Activated CD8-positive, alpha-beta memory T cell treated with anti-CD3 and anti-CD28 coated beads for 4 hours (primary cell): ENCODE results near the gene PLEKHA5.
"Not testable (repeated sequence)": the region's sequence is repeated elsewhere in the genome, so short reads cannot be mapped to it uniquely, and the experiment has no call there.

Source experiments
- DNase-seq, 2 donors: peaks; one replicate each; pipeline ENCODE4 v3.0.0-alpha.2; 2020; ENCODE audit warnings: low read depth in 2 of 2

PLEKHA5 gene

GRCh38 chr12:19129486-19130223 lies at the start of gene PLEKHA5:
TSS of gene PLEKHA5 (plus strand) at chr12:19129733. CDS start at chr12:19129800, 67 bp downstream.
- DNase-seq: no peak

DNA sequence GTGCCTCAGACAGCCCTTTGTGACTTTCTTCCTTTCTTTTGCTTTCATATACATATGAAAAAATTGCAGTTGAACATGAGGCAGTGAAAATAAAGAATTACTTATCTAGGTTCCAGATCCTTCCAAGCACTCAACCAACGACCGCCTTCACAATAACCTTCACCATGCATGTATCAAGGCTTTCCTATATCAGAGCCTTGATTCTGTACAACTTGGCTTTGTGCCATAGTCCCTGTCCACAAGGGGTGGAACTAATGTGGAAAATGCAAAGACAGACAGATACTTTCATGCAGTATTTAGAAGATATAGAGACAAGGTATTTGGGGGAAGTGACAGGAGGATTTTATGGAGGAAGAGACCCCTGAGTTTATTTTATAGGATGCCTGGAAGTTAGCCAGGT lies 48.6 kb upstream of the PLEKHA5 start:
- DNase-seq: no peak

DNA sequence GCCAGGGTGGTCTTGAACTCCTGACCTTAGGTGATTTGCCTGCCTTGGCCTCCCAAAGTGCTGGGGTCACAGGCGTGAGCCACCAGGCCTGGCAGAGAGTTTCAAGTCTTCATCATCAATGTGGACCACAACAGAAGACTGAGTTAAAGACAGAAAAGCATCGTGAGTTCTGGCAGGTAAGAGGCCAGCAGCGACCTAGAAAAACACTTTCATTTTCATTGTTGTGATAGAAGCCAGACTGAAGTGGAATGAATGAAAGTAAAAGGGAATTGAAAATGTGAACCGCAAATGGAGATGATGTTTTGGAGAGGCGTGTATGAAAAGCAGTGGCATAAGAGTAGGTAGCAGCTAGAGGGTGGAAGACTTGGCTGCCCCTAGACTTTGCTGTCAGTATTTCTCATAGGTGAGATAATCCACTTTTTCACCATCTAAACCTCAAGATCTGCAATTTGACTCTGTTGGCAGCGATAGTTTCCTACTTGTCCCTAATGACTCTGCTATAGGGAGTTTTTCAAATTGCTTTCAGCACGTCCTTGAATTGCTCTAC lies 47.1 kb upstream of the PLEKHA5 start:
- no peak for DNase-seq

GRCh38 chr12:19084547-19084946 lies 45.0 kb upstream of the PLEKHA5 start:
- no peak for DNase-seq

GRCh38 chr12:19085090-19085489 lies 44.4 kb upstream of the PLEKHA5 start:
- no peak for DNase-seq

GRCh38 chr12:19088606-19089005 lies 40.9 kb upstream of the PLEKHA5 start:
- DNase-seq: no peak

DNA sequence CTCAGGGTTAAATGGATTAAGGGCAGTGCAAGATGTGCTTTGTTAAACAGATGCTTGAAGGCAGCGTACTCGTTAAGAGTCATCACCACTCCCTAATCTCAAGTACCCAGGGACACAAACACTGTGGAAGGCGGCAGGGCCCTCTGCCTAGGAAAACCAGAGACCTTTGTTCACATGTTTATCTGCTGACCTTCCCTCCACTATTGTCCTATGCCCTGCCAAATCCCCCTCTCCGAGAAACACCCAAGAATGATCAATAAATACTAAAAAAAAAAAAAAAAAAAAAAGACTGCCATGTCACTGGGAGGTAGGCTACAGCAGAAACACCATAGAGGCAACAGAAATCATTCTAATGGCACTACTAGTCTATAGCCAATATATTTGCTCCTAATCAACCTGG lies 37.1 kb upstream of the PLEKHA5 start:
- not testable (repeated sequence) for DNase-seq

GRCh38 chr12:19093218-19093617 lies 36.3 kb upstream of the PLEKHA5 start:
- DNase-seq: no peak

DNA sequence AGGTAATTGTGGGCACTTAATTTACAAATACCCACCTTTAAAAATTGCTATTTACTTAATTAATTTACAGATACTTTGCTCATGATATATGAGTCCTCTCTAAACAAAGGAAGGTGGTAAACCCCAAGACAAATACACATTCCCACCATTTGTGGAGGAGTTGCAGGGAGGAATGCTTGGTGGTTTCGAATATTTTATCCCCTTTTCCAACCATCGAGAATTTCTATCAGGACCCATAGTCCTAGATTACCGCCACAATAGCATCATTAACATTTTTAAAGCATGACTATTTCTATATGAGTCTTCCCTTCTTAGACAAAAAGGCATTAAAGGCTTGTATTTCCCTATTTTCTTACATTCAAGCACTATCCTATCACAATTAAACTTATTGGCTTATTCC lies 34.2 kb upstream of the PLEKHA5 start:
- no peak for DNase-seq

DNA sequence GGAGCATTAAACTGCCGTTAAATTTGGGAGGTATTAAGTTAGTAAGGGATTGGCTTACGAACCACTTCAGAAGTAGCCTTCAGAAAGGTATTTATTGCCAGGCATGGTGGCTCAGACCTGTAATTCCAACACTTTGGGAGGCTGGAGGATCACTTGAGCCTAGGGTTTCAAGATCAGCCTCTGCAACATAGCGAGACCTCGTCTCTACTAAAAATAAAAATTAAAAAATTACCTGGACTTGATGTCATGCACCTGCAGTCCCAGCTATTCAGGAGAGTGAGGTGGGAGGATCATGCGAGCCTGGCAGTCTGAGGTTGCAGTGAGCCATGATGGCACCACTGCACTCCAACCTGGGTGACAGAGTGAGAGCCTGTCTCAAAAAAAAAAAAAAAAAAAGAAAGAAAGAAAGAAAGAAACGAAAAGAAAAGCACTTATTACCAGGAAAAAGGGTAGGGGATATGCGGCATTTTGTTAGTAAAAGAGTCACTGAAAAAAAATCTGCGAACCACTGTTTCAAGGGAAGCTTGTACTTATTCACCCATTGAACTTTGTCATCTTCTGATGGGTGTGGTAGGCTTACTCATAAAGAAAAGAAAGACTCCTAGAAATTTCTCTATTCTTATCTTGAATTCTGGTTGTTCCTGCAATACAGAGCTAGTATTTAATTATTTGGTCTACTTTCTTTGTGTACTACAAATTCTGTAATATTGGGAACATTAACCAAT lies 33.6 kb upstream of the PLEKHA5 start:
- DNase-seq: no peak

- no peak for DNase-seq
Observed at GRCh38 chr12:19105463-19105862, 24.1 kb upstream of the PLEKHA5 start.

GRCh38 chr12:19107750-19108149 lies 21.8 kb upstream of the PLEKHA5 start:
- no peak for DNase-seq

DNA sequence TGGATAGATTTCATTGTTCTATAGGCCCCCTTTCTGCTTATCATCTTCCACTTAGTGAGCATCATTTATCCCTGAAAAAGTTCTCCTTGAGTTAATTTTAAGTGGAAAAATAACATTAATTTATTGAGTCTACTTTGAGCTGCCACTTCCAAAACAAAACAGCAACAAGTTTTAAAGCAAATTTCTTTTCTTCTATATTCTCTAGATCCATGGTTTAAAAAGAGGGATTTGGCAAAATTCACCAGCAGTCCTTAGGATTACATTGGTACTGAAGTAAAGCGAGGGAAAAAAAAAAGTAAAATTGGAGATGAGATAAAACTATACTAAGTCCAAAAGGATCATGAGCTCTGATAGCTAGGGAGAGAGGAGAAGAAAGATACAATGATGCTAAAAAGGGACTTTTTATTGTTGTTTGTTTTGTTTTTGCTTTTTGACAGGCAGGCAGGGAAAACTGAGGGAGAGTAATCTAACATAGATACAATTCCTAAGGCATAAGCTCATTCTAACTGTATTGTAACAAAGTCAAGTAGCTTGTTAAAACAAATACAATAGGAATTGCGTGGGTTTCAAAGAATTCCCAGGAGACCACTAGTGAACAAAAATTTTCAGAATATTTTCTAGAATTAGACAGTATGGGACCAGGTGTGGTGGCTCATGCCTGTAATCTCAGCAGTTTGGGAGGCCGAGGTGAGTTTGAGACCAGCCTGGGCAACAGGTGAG lies 19.2 kb upstream of the PLEKHA5 start:
- no peak for DNase-seq

DNA sequence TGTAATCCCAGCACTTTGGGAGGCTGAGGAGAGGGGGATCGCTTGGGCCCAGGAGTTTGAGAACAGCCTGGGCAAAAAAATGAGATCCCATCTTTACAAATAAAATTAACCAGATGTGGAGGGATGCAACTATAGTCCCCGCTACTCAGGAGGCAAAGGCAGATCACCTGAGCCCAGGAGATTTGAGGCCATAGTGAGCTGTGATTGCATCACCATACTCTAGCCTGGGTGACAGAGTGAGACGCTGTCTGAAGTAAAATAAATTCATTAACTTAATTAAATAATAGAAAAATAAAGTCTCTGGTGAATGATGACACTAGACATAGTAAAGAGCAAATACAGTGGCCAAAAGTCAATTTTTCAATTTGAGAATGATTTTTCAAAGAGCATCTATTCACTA lies 16.1 kb upstream of the PLEKHA5 start:
- DNase-seq: no peak

DNA sequence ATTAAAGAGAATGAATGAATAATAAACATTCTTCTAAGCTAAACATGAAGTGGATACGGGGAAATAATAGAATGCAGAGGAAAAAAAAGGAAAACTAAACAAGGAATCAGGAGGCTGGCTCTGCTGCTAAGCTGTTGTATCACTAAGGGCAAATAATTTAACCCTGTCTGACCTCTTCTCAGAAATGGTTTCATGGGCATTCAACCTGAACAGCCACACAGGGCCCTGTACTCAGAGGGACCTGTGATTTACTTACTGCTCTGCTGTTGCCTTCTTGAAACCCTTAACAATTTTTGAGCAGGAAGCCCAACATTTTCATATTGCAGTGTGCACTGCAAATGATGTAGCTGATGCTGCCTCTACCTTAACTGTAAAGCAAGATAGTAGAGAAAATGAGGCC lies 14.2 kb upstream of the PLEKHA5 start:
- DNase-seq: no peak

- DNase-seq: no peak
Observed at GRCh38 chr12:19119440-19119839, 10.1 kb upstream of the PLEKHA5 start.

GRCh38 chr12:19120795-19121194 lies 8.7 kb upstream of the PLEKHA5 start:
- DNase-seq: no peak

DNA sequence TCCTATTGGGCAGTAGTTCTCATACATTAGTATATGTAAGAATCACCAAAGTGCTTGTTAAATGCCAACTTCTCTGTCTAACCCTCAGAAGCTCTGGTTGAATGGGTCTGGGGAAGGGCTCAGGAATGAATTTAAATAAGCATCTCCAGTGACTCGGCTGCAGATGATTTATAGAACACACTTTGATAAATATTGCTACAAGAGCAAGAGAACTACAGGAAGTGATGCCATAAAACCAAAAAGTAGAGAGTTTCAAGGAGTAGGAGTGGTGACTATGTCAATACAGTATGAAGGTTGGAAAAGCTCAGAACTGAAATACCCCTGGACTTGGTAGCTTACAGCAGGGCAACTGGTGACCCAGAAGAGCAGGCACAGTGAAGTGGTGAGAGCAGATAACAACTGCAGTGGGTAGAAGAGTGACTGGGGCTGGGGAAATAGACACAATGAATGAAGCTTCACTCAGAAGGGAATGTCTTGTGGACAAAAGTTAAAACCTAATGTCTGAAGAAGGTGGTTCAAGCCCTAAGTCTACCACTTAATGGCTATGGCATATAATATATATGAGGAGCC lies 8.0 kb upstream of the PLEKHA5 start:
- no peak for DNase-seq

DNA sequence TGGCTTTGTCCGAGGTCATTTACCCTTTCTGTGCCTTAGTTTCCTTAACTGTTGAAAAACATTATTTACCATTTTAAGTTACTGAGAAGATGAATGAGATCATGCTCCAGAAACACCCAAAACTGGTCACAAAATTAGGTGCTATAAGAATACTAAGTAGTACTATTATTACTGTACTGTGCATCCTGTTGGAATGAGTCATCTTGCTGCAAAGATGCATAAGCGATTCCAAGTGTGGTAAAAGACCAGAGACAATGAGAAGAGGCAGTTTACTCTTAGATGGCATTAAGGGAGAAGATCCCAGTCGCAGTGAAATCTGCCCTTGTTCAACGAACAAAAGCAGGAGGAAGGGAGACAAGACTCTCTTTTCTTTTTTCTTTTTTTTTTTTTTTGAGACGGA lies 4.2 kb upstream of the PLEKHA5 start:
- DNase-seq: no peak

GRCh38 chr12:19127270-19127669 lies 2.3 kb upstream of the PLEKHA5 start:
- no peak for DNase-seq

DNA sequence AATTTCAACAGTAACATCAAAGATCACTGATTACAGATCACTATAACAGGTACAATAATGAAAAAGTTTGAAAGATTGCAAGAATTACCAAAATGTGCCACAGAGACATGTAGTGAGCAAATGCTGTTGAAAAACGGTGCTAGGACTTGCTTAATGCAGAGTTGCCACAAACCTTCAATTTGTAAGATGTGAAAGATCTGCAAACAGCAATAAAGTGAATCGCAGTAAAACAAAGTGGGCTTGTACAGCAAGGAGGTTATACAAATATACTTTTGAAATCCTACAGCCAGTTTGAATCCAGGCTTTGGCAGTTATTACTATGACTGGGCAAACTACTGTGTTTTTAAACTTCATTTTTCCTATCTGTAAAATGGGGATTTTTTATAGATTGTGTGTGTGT lies 1.0 kb upstream of the PLEKHA5 start:
- no peak for DNase-seq

DNA sequence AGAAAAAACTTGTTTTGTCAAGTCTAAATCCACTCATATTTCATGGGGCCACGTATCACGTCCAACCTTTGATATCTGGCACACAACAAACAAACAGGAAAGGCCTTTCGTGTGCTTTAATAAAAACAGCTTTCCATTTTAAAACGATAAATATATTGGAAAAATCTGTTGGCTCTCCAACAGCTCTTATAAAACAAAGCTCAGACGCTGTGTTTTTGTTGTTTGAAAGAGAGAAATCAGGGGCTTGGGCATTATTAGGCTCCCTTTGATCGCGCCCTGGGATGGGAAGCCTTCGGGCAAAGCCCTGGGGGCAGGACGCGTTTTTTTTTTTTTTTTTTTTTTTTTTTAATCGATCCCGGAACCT lies 429 bp upstream of the PLEKHA5 start:
- no peak for DNase-seq
